ENCODE results near the gene PDE7B. TPM values are rescaled to one million over a fixed set of nuclear protein-coding genes. Genes with fewer than 3 reads are reported as not detected.

PDE7B gene
- total and polyA plus RNA-seq, 2 of the 8 experiments (the other 6 are each of a cell fraction or from before 2014, with no cell fraction given): not detected

DNA sequence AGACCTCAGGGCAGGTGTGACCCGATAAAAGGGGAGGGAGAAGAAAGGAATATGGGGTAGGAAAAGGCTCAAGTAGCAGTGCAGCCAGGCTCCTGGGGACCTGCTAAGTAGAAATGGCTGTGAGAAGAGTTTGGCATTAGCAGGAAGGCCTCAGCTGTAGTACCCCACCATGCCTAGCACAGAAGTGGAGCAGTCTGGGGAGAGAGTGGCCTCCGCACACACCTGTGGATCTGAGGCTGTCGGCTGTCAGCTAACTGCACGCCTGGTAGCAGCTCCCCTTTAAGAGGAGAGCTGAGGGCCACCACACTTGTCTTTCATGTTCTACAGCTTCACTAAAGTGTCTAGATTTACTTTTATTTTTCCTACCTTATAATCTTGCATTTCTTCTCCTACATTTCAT is 24.6 kb downstream of the PDE7B start:
- no peak overlapping the region for H3K27ac ChIP-seq (ENCODE audit: low read depth, low read length)
- H3K79me2 ChIP-seq (ENCODE audit: control insufficient read depth in 1 of 2, insufficient read depth in 2 of 2, low read length in 2 of 2): no peaks in the 10 kb centered on the region
- WGBS, 2 experiments (ENCODE audit: extremely low coverage in 1 of 2, insufficient coverage in 1 of 2, insufficient read length in 1 of 2, insufficient replicate concordance in 2 of 2, low coverage in 1 of 2, low lambda C conversion rate in 2 of 2, missing lambda C conversion rate in 1 of 2): 91% methylated on average over 4 of the region's 4 CpGs; no CpG with 5 or more reads in 1 of the 2 experiments
- no peak overlapping the region for H3K56ac ChIP-seq (replicated peaks; ENCODE audit: insufficient read length, low read depth, low read length)
- H3K23me2 ChIP-seq (ENCODE audit: low read depth, low read length): no peaks in the 10 kb centered on the region
- H3K27me3 ChIP-seq (replicated peaks in 1 of 4; ENCODE audit: control insufficient read depth in 3 of 4, extremely low read depth in 1 of 4, insufficient read depth in 3 of 4, low read length in 3 of 4): no peaks in the 10 kb centered on the region
- no peak overlapping the region for H3K9ac ChIP-seq (replicated peaks in 1 of 4; ENCODE audit: extremely low read depth in 1 of 4, low read depth in 3 of 4, low read length in 3 of 4)
- DNase-seq (ENCODE audit: low read depth in 1 of 2, low spot score in 2 of 2) (no peak), FAIRE-seq (no peak)
- H3K23ac ChIP-seq (ENCODE audit: insufficient read length): no peak overlapping the region
- no peak overlapping the region for H4K8ac ChIP-seq (ENCODE audit: extremely low read depth, insufficient read depth, low read length)
- no peak overlapping the region for H3K18ac ChIP-seq (ENCODE audit: extremely low read depth, low read length)
- no peak overlapping the region for H2BK5ac ChIP-seq (ENCODE audit: low read depth, low read length)
- no peaks in the 10 kb centered on the region for H3K79me1 ChIP-seq (ENCODE audit: low read depth, low read length)
- no peak overlapping the region for H4K5ac ChIP-seq (ENCODE audit: insufficient read length, low read depth, low read length)
- no peak overlapping the region for H3K14ac ChIP-seq (ENCODE audit: insufficient read length)
- H3K9me3 ChIP-seq (ENCODE audit: insufficient read depth in 2 of 2, low read depth in 1 of 2, low read length in 1 of 2): no peaks in the 10 kb centered on the region
- no peak overlapping the region for H3K4me2 ChIP-seq (ENCODE audit: insufficient read depth in 1 of 2, low read depth in 2 of 2, low read length in 2 of 2)
- no peaks in the 10 kb centered on the region for H4K20me1 ChIP-seq (replicated peaks in 1 of 2; ENCODE audit: control insufficient read depth in 1 of 2, insufficient read depth in 2 of 2, low read length in 2 of 2)
- H3K4me1 ChIP-seq (replicated peaks in 1 of 4; ENCODE audit: control insufficient read depth in 3 of 4, insufficient read depth in 4 of 4, low read length in 3 of 4): no peaks in the 10 kb centered on the region
- H2BK15ac ChIP-seq (ENCODE audit: low read length): no peak overlapping the region
- H3K4me3 ChIP-seq (ENCODE audit: extremely low read depth in 1 of 4, insufficient read depth in 2 of 4, low read depth in 3 of 4, low read length in 4 of 4): no peak overlapping the region
- no peak overlapping the region for H2AK5ac ChIP-seq (ENCODE audit: low read depth, low read length)
- H2BK12ac ChIP-seq (ENCODE audit: low read depth, low read length): no peak overlapping the region
- no peak overlapping the region for H2BK120ac ChIP-seq (replicated peaks; ENCODE audit: low read depth, low read length)
- H3K36me3 ChIP-seq (ENCODE audit: control insufficient read depth in 2 of 4, insufficient read depth in 4 of 4, low read length in 3 of 4): no peaks in the 10 kb centered on the region
- CTCF ChIA-PET (ENCODE audit: partially characterized antibody): interaction anchor here (0.7 to 1.7 kb wide), 2 partner anchors 25 to 34 kb away, joined by 3 read pairs; no protein-coding TSS in a partner anchor
- no peak overlapping the region for H2BK20ac ChIP-seq (ENCODE audit: low read length)
- no peak overlapping the region for H3K4ac ChIP-seq (replicated peaks; ENCODE audit: insufficient read length, low read depth, low read length)
- POLR2A ChIA-PET (ENCODE audit: partially characterized antibody): no interaction called here
- no peak overlapping the region for H4K91ac ChIP-seq (replicated peaks; ENCODE audit: insufficient read length, low read length)
- H2AFZ ChIP-seq (ENCODE audit: low read length): peak overlapping the region; percentile 45; the same call in 1 of the 2 replicates
- TF ChIP-seq TAF7 (optimal IDR thresholded peaks at IDR 0.05; ENCODE audit: borderline replicate concordance, low read depth, low read length) (no peak), RBBP5 (IDR thresholded peaks at IDR 0.05; ENCODE audit: borderline replicate concordance, low read depth, low read length) (no peak), RFX5 (IDR thresholded peaks at IDR 0.05; ENCODE audit: borderline replicate concordance, low read depth, low read length) (no peak), CHD1 (IDR thresholded peaks at IDR 0.05; ENCODE audit: low read depth, low read length) (no peak), GTF2F1 (IDR thresholded peaks at IDR 0.05; ENCODE audit: borderline replicate concordance, low read depth, low read length) (no peak), CREB1 (IDR thresholded peaks at IDR 0.05) (no peak), GABPA (IDR thresholded peaks at IDR 0.05; ENCODE audit: borderline replicate concordance, insufficient read depth, low read length) (no peak), SAP30 (IDR thresholded peaks at IDR 0.05; ENCODE audit: insufficient read depth, insufficient replicate concordance, low read length) (no peak), HDAC6 (IDR thresholded peaks at IDR 0.05; ENCODE audit: low read depth, low read length) (no peak), TAF1 (IDR thresholded peaks at IDR 0.05; ENCODE audit: low read depth, low read length) (no peak), RNF2 (IDR thresholded peaks at IDR 0.05; ENCODE audit: borderline replicate concordance, low read depth, low read length, missing control alignments, poor library complexity, severe bottlenecking) (no peak)

Measured in H1 (cell line).